Small intestine (tissue), 16 donors: ENCODE measurements around the gene MBD5. TPM values are rescaled to one million over a fixed set of nuclear protein-coding genes. Genes with fewer than 3 reads are reported as not detected.
"Not testable (repeated sequence)": the region's sequence is repeated elsewhere in the genome, so short reads cannot be mapped to it uniquely, and the experiment has no call there.

Experiments used
- DNase-seq, 2 donors: peaks; one replicate each; pipeline versions ENCODE4 v3.0.0 to v3.0.0-alpha.2; 2013
- FAIRE-seq: peaks from 2 replicates; lab custom pipeline; 2012; peaks lifted over from hg19 to GRCh38; lab: Jason Lieb, UNC
- H3K27ac ChIP-seq, 3 donors: one replicate each; pipeline ENCODE4 v1.5.1; 2013; ENCODE audit warnings: low read length in 2 of 3, mild to moderate bottlenecking in 2 of 3, control low read depth in 1 of 3, inconsistent platforms in 1 of 3, low read depth in 1 of 3, moderate library complexity in 1 of 3
- H3K27me3 ChIP-seq, 3 donors: one replicate each; pipeline ENCODE4 v1.6.1; 2013; ENCODE audit warnings: low read length in 3 of 3, inconsistent platforms in 1 of 3; ENCODE audit not compliant: control insufficient read depth in 3 of 3, insufficient read depth in 3 of 3
- H3K36me3 ChIP-seq, 3 donors: one replicate each; pipeline ENCODE4 v1.6.1; 2013; ENCODE audit warnings: low read length in 3 of 3, inconsistent platforms in 1 of 3, low read depth in 1 of 3, mild to moderate bottlenecking in 1 of 3, moderate library complexity in 1 of 3; ENCODE audit not compliant: control insufficient read depth in 3 of 3, insufficient read depth in 2 of 3
- H3K4me1 ChIP-seq, 3 donors: one replicate each; pipeline ENCODE4 v1.6.1; 2013; ENCODE audit warnings: low read length in 2 of 3, inconsistent platforms in 1 of 3, low read depth in 1 of 3, mild to moderate bottlenecking in 1 of 3, moderate library complexity in 1 of 3; ENCODE audit not compliant: control insufficient read depth in 3 of 3, insufficient read depth in 2 of 3
- H3K4me3 ChIP-seq, 3 donors: one replicate each; pipeline ENCODE4 v1.5.1; 2013; ENCODE audit warnings: low read length in 3 of 3, control low read depth in 1 of 3, inconsistent platforms in 1 of 3, low read depth in 1 of 3, mild to moderate bottlenecking in 1 of 3, moderate library complexity in 1 of 3
- H3K9me3 ChIP-seq, 2 donors: one replicate each; pipeline ENCODE4 v1.6.1; 2013; ENCODE audit warnings: low read depth in 1 of 2, low read length in 1 of 2; ENCODE audit not compliant: control insufficient read depth in 2 of 2, insufficient read depth in 1 of 2
- WGBS, 3 donors: extraction: QIAGEN DNeasy Blood & Tissue Kit; methylation state at CpG; one replicate each; pipeline ENCODE4 v1.1.7; 2013; 5-methylcytosine and 5-hydroxymethylcytosine counted together
- long read RNA-seq, 10 donors: transcript quantifications; one replicate each; lab custom pipeline, GENCODE V29; 2026
- polyA plus RNA-seq, 4 donors: library from polyadenylated mRNA; stranded (reverse) in 3 of 4; unstranded in 1 of 4; fragments of 200-250 nt in 3 of 4; fragments of 120-200 nt in 1 of 4; gene quantifications; one replicate each; pipeline versions ENCODE4 v1.2.1 to v1.2.3, GENCODE V29; 2013
- donor health status: healthy with polysubstance abuse.
- donor health status: control.
- donor health status: control.
- donor health status: Bipolar disorder and iron deficiency.
- donor health status: healthy.

Gene MBD5
- polyA plus RNA-seq, result 10 to 100 TPM in 1 of 4 donors, 1 to 10 TPM in 3; 2.7 to 19.2 (median 4.7) TPM
- long read RNA-seq, donor 1, result 0 reads
- long read RNA-seq, donor 2, result 0 reads
- long read RNA-seq, donor 3, full-length matches to known transcripts, result 1 of 1 reads
- long read RNA-seq, donor 3, partial matches to known transcripts, result 0 of 1 reads
- long read RNA-seq, donor 3, other reads (novel, unspliced or antisense), result 0 of 1 reads
- long read RNA-seq, donor 4, full-length matches to known transcripts, result 1 of 1 reads
- long read RNA-seq, donor 4, partial matches to known transcripts, result 0 of 1 reads
- long read RNA-seq, donor 4, other reads (novel, unspliced or antisense), result 0 of 1 reads
- long read RNA-seq, donor 5, result 0 reads
- long read RNA-seq, donor 6, full-length matches to known transcripts, result 2 of 2 reads
- long read RNA-seq, donor 6, partial matches to known transcripts, result 0 of 2 reads
- long read RNA-seq, donor 6, other reads (novel, unspliced or antisense), result 0 of 2 reads
- long read RNA-seq, donor 7, result 0 reads
- long read RNA-seq, donor 8, result 0 reads
- long read RNA-seq, donor 9, result 0 reads
- long read RNA-seq, donor 10, full-length matches to known transcripts, result 3 of 3 reads
- long read RNA-seq, donor 10, partial matches to known transcripts, result 0 of 3 reads
- long read RNA-seq, donor 10, other reads (novel, unspliced or antisense), result 0 of 3 reads

DNA sequence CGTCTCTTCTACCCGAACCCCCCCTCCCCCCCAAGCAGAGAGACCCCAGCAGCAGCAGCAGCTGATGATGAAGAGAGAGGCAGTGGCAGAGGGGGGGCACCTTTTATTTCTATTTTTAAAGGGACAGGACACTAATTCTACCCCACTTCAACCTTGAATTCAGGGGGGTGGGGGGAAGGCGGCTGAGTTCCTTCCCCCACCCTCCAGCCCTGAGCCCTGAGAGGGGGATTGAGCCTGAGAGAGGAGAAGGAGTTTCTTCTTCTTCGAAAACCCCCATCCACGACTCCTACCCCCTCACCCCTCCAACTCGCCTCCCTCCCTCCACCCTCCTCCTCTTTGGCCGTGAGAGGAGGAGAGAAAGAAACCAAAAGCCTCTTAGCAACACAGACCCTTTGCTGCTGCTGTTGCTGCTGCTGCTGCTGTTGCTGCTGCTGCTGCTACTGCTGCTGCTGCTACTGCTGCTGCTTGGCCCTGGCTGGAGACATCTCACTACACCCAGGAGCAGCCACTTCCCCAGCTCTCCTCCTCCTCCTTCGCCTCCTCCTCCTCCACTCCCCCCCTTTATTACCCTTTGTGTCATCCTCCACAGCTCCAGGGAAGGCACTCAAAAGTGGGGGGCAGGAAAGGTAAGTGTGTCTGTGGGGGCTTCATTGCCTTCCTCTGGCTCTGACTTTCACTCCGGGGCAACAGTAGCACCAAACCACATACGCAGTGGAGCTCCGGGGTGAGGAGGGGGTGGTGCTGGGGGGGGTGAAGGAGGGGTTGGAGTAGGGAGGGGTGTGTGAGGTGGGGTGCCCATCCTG, at the start of gene MBD5:
Gene MBD5 (plus strand): TSS at position 33 of the 803 bp plus-strand sequence.
- no peak for FAIRE-seq

DNA sequence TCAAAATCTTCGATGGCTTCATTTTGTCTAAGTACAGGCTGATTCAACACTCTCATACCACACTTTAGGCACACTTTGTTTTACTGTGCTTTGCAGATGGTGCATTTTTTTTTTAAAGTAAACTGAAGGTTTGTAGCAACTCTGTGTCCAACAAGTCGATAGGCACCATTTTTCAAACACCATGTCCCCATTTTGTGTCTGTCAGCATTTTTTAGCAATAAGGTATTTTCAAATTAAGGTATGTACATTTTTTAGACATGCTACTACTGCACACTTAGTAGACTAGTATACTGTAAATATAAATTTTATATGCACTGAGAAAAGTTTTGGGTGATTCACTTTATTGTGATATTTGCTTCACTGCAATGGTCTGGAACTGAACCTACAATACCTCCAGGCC, 44.8 kb upstream of the MBD5 start:
- Histone ChIP-seq H3K27ac (no peak overlapping the region), H3K27me3 (no peaks in the 10 kb centered on the region), H3K4me1 (no peaks in the 10 kb centered on the region), H3K9me3 (peaks cover 0 to 5% of the 10 kb centered on the region in 2 donors), H3K36me3 (peaks cover 2 to 13% (median 3%) of the 10 kb centered on the region in 3 donors), H3K4me3 (no peak overlapping the region)
- no peak for FAIRE-seq
- DNase-seq, result no peak
- 83 to 93% (median 89%) methylated on average over 2 of the region's 2 CpGs for WGBS, 3 donors

More for the DNA sequence above, at the start of gene MBD5:
- no peaks in the 10 kb centered on the region for H3K36me3 ChIP-seq
- peaks cover 0 to 3% (median 0%) of the 10 kb centered on the region in 3 donors for H3K4me1 ChIP-seq
- peak within 1 kb of the TSS; percentile 85 to 96 (median 94) for H3K27ac ChIP-seq
- H3K9me3 ChIP-seq, result no peaks in the 10 kb centered on the region
- H3K27me3 ChIP-seq, result no peaks in the 10 kb centered on the region
- DNase-seq, result peak in 1 of 2 donors; percentile 57
- WGBS, 3 donors, result 0 to 1% (median 0%) methylated on average over 10 to 11 of the region's 11 CpGs
- peak within 1 kb of the TSS; percentile 75 to 94 (median 88) for H3K4me3 ChIP-seq

DNA sequence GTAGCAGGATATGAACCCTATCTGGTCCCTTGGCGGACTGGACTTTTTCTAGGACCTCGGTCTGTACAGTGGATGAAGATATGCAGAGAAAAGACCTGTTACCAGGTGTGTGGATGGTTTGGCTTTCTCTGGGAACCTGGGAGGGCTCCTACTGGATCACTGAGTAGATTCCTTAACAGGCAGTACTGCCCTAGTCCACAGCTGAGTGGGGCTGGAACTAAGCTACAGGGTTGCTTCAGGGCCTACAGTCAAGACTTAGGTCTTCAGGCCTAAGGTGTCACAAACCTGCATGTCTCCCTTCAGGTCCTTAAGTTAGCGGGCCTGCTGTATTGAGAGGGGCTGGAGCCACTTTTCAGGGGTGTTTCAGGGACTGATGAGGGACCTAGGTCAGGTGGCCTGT, 43.2 kb upstream of the MBD5 start:
- Histone ChIP-seq H3K4me3 (no peak overlapping the region), H3K4me1 (no peaks in the 10 kb centered on the region), H3K27ac (no peak overlapping the region), H3K36me3 (peaks cover 2 to 13% (median 2%) of the 10 kb centered on the region in 3 donors), H3K9me3 (peaks cover 0 to 5% of the 10 kb centered on the region in 2 donors), H3K27me3 (no peaks in the 10 kb centered on the region)
- WGBS, 3 donors, result 94 to 100% (median 98%) methylated on average over 3 of the region's 3 CpGs
- no peak for DNase-seq
- no peak for FAIRE-seq

DNA sequence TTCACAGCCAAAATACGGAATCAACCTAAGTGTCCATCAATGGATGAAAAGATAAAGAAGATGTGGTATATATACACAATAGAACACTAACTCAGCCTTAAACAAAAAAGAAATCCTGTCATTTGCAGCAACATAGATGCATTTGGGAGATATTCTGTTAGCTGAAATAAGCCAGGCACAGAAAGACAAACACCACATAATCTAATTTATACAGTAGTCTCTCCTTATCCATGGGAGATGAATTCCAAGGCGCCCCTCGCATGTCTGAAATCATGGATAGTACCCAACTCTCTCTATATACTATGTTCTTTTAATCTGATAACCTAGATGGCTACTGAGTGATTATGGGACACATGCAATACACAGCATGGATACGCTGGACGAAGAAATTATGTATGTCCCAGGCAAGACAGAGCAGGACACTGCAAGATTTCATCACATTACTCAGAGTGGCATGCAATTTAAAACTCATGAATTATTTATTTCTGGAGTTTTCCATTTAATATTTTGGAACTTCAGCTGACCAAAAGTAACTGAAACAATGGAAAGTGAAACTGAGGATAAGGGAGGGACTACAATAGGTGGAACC, 39.9 kb upstream of the MBD5 start:
- 93 to 96% (median 96%) methylated on average over 5 of the region's 5 CpGs for WGBS, 3 donors
- Histone ChIP-seq H3K4me1 (no peaks in the 10 kb centered on the region), H3K27ac (no peak overlapping the region), H3K36me3 (peaks cover 0 to 10% (median 1%) of the 10 kb centered on the region in 3 donors), H3K27me3 (no peaks in the 10 kb centered on the region), H3K4me3 (no peak overlapping the region), H3K9me3 (peaks cover 0 to 5% of the 10 kb centered on the region in 2 donors)
- no peak for DNase-seq
- no peak for FAIRE-seq

DNA sequence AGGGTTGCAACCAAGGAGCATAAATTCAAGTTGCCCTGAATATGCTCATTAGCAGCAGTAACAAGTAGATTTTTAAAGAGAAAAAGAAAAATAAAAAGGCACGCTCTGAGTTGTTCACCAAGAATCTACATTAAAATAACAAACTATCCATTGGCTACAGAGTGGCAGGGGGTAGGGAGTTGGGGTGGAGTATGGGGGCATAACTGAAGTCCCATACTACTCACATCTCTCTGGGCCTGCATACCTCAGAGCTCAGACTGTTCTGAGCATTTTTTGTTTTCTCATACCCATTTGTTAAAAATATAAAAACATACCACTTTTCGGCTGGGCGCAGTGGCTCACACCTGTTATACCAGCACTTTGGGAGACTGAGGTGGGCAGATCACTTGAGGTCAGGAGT, 31.8 kb upstream of the MBD5 start:
- no peaks in the 10 kb centered on the region for H3K4me1 ChIP-seq
- WGBS, 3 donors, result 88 to 98% (median 95%) methylated on average over 3 of the region's 3 CpGs
- H3K27me3 ChIP-seq, result no peaks in the 10 kb centered on the region
- no peaks in the 10 kb centered on the region for H3K9me3 ChIP-seq
- no peak overlapping the region for H3K27ac ChIP-seq
- no peak overlapping the region for H3K4me3 ChIP-seq
- DNase-seq, result no peak
- no peak for FAIRE-seq
- H3K36me3 ChIP-seq, result no peaks in the 10 kb centered on the region

DNA sequence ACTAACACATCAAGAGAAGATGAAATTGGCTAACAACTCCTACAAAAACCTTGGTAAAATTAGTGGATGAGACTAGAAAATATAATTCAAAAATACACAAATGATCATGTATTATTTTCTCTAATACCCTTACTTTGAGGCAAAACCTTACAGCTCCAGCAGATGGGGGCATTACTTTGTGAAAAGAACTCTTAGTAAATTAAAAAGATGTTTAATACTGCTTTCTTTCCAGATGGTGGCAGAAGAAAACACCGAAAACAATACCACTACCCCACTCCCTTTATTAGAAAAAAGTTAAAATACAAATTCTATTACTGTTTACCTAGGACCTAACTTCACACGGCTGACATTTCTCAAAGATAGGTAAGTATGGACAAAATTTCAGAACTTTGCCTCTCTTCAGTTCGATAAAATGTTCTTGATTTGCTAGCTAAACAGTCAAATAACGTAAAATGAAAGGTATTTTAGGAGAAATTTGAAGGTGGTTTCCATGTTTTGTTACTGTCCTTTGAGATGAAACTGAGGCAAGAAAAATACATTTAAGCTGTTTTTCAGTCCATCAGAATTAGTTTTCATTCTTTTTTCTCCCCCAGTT, 31.0 kb upstream of the MBD5 start:
- WGBS, 3 donors, result 58 to 70% (median 62%) methylated on average over 4 of the region's 4 CpGs

DNA sequence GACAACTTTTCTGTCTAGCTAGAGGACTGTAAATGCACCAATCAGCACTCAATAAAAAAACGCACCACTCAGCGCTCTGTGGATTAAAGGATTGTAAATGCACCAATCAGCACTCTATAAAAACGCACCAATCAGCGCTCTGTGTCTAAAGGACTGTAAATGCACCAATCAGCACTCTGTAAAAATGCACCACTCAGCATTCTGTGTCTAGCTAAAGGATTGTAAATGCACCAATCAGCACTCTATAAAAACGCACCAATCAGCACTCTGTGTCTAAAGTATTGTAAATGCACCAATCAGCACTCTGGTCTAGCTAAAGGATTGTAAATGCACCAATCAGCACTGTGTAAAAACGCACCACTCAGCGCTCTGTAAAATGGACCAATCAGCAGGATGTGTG, 25.9 kb upstream of the MBD5 start:
- peaks cover 0 to 19% of the 10 kb centered on the region in 2 donors for H3K9me3 ChIP-seq
- not testable (repeated sequence) for H3K36me3 ChIP-seq, FAIRE-seq, H3K27ac ChIP-seq, H3K4me3 ChIP-seq, H3K4me1 ChIP-seq, DNase-seq, H3K27me3 ChIP-seq
- 97 to 100% (median 99%) methylated on average over 7 of the region's 7 CpGs for WGBS, 3 donors

More for the DNA sequence above, 31.0 kb upstream of the MBD5 start:
- Histone ChIP-seq H3K9me3 (peaks cover 0 to 4% of the 10 kb centered on the region in 2 donors), H3K27ac (no peak overlapping the region), H3K36me3 (no peaks in the 10 kb centered on the region), H3K27me3 (no peaks in the 10 kb centered on the region), H3K4me3 (no peak overlapping the region), H3K4me1 (no peaks in the 10 kb centered on the region)
- peak; percentile 49 for FAIRE-seq
- peak; percentile 11 to 26 for DNase-seq
